A673 (cell line): ENCODE data around the gene CLSTN2. TPM values are rescaled to one million over a fixed set of nuclear protein-coding genes. Genes with fewer than 3 reads are reported as not detected.

Source experiments
- BruUV-seq: library from RNA; stranded (reverse); fragments of 400-500 nt; replicated peaks from 2 replicates; lab custom pipeline; 2021; lab: Mats Ljungman, UMichigan
- CTCF ChIA-PET: fragments of 300-600 bp; sonication (Branson Sonifier 250); formaldehyde crosslinking; loops from one replicate; lab custom pipeline; 2022; ENCODE audit warnings: antibody characterized with exemption; lab: Charles Lee
- POLR2A ChIA-PET: fragments of 300-600 bp; sonication (Branson Sonifier 250); formaldehyde crosslinking; loops from one replicate; lab custom pipeline; 2022; ENCODE audit warnings: antibody characterized with exemption; ENCODE audit not compliant: low non-redundant PET; lab: Charles Lee
- DNase-seq: peaks from one replicate; pipeline ENCODE4 v3.0.0-alpha.2; 2015; ENCODE audit warnings: low spot score
- H3K27ac ChIP-seq: fragments of 200-600 bp; sonication (generic); 2 replicates; pipeline ENCODE4 v1.5.1; 2016; ENCODE audit warnings: mixed run types, low read depth, mild to moderate bottlenecking, mixed read lengths, antibody characterized with exemption, low read length; ENCODE audit not compliant: poor library complexity, severe bottlenecking
- H3K27me3 ChIP-seq: fragments of 200-600 bp; sonication (generic); replicated peaks from 2 replicates; pipeline ENCODE4 v1.6.1; 2017; ENCODE audit warnings: mixed run types, low read depth, mild to moderate bottlenecking, mixed read lengths, antibody characterized with exemption, low read length; ENCODE audit not compliant: insufficient read depth, poor library complexity
- H3K36me3 ChIP-seq: fragments of 200-600 bp; sonication (generic); 2 replicates; pipeline ENCODE4 v1.6.1; 2016; ENCODE audit warnings: mixed run types, mild to moderate bottlenecking, mixed read lengths, antibody characterized with exemption, low read length; ENCODE audit not compliant: insufficient read depth, poor library complexity, severe bottlenecking
- H3K4me1 ChIP-seq: fragments of 200-600 bp; sonication (generic); 2 replicates; pipeline ENCODE4 v1.6.1; 2017; ENCODE audit warnings: mixed run types, mild to moderate bottlenecking, mixed read lengths, antibody characterized with exemption, low read length; ENCODE audit not compliant: insufficient read depth, poor library complexity, severe bottlenecking
- H3K4me3 ChIP-seq: fragments of 200-600 bp; sonication (generic); 2 replicates; pipeline ENCODE4 v1.5.1; 2016; ENCODE audit warnings: low read depth, mixed run types, mild to moderate bottlenecking, mixed read lengths, low read length; ENCODE audit not compliant: poor library complexity, severe bottlenecking
- H3K9me3 ChIP-seq: fragments of 200-600 bp; sonication (generic); 2 replicates; pipeline ENCODE4 v1.6.1; 2016; ENCODE audit warnings: mixed run types, low read depth, mild to moderate bottlenecking, mixed read lengths, antibody characterized with exemption, low read length; ENCODE audit not compliant: poor library complexity, severe bottlenecking
- CTCF ChIP-seq: fragments of 300-800, 200-600 bp; sonication (generic); conservative IDR thresholded peaks from 2 replicates; pipeline ENCODE4 v1.5.1; 2017; ENCODE audit warnings: low read depth, mild to moderate bottlenecking, antibody characterized with exemption, low read length, moderate library complexity, mixed read lengths
- EZH2 ChIP-seq: fragments of 200-600 bp; sonication (generic); IDR thresholded peaks from 2 replicates; pipeline ENCODE4 v1.6.1; 2017; ENCODE audit warnings: borderline replicate concordance, low read depth, mild to moderate bottlenecking, mixed read lengths, antibody characterized with exemption, low read length; ENCODE audit not compliant: poor library complexity, severe bottlenecking
- intact Hi-C: fragments of 100-400 bp; cut with micrococcal nuclease; formaldehyde crosslinking; loops from one replicate; pipeline ENCODE4 v1.10.0; 2022; ENCODE audit not compliant: unreplicated experiment
- total RNA-seq: library from RNA; stranded (reverse); gene quantifications from 2 replicates; pipeline ENCODE4 v1.2.3, GENCODE V29; 2021

The CLSTN2 gene
- total RNA-seq, 1 experiment from 2014 or later = 50.7 TPM

- CTCF ChIA-PET = no interaction called here
- H3K36me3 ChIP-seq = no peaks in the 10 kb centered on the region
- H3K4me1 ChIP-seq = peaks cover 10% of the 10 kb centered on the region
- BruUV-seq = no TSS peak
- no peaks in the 10 kb centered on the region for H3K27me3 ChIP-seq
- H3K4me3 ChIP-seq = no peak overlapping the region
- no peak for DNase-seq
- no peak overlapping the region for H3K27ac ChIP-seq
- H3K9me3 ChIP-seq = no peaks in the 10 kb centered on the region
- intact Hi-C loops = no loop called here
- POLR2A ChIA-PET = no interaction called here
- TF ChIP-seq EZH2 (no peak), CTCF (no peak)
Measured at GRCh38 chr3:140011611-140012277, 76.8 kb downstream of the CLSTN2 start.

- TF ChIP-seq CTCF (no peak), EZH2 (no peak)
- intact Hi-C loops = no loop called here
- no peak for DNase-seq
- no peaks in the 10 kb centered on the region for H3K4me1 ChIP-seq
- H3K27ac ChIP-seq = no peak overlapping the region
- ChIA-PET POLR2A (no interaction called here), CTCF (no interaction called here)
- no peaks in the 10 kb centered on the region for H3K9me3 ChIP-seq
- no peaks in the 10 kb centered on the region for H3K36me3 ChIP-seq
- H3K4me3 ChIP-seq = no peak overlapping the region
- H3K27me3 ChIP-seq = no peaks in the 10 kb centered on the region
- BruUV-seq = no TSS peak
Measured at GRCh38 chr3:140013220-140013619, 78.2 kb downstream of the CLSTN2 start.

- BruUV-seq = no TSS peak
- Histone ChIP-seq H3K9me3 (no peaks in the 10 kb centered on the region), H3K4me1 (no peaks in the 10 kb centered on the region), H3K27me3 (no peaks in the 10 kb centered on the region), H3K36me3 (no peaks in the 10 kb centered on the region), H3K27ac (no peak overlapping the region), H3K4me3 (no peak overlapping the region)
- ChIA-PET POLR2A (no interaction called here), CTCF (no interaction called here)
- no peak for DNase-seq
- intact Hi-C loops = no loop called here
- no peak for TF ChIP-seq CTCF
- TF ChIP-seq EZH2 = no peak
Measured at GRCh38 chr3:140014831-140015495, 80.0 kb downstream of the CLSTN2 start.
